GM18951 (cell line): ENCODE data around the gene EMX2.

Source experiments
- POLR2A ChIP-seq: IDR thresholded peaks from 4 replicates; pipeline ENCODE4 v1.6.1; 2011; ENCODE audit warnings: mild to moderate bottlenecking; ENCODE audit not compliant: insufficient read length, insufficient read depth; ENCODE audit errors: extremely low read depth
- in situ Hi-C: fragments of 300-500 bp; cut with MboI; formaldehyde crosslinking; loops from one replicate; pipeline ENCODE4 v1.12.0; 2022; ENCODE audit warnings: low sequenced_read_pairs, mixed read lengths, inconsistent platforms; ENCODE audit not compliant: unreplicated experiment

Gene EMX2

DNA sequence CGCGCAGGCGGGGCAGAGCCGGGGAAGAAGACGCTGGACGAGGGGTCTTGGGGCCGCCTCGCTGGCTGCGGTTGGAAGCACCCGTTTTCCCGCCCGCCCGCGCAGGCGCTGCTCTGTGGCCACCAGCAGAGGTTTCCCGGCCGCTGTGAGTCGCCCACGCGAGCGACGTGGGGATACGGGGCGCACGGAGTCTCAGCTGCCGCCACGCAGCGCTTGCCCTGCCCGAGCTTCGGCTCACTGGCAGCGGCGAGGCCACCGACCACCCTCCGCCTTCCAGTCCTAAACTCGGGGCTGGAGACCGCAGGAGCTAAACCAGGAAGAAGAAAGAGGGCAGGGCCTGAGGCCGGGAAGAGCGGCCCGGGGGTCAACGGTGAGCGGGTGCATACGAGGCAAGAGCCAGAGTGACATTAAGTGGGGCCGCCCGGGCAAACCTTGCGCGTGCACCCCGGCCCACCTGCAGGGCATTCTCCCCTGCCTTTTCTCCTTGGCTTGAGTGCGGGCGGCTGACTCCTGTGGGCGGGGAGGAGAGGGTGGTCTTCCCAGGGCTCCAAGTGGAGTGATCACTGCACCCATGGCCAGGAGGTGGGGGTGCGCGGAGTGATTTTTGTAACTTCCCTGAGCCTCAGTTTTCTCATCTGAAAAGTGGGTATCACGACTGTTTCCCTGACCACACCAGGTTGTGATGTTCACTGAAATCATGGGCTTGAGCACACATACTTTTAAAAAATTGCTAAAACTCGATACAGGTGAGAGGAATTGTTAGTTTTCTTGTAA lies 7.1 kb upstream of the EMX2 start:
- TF ChIP-seq POLR2A = no peak
- in situ Hi-C loops = loop anchor here (25.0 kb wide), 1 partner anchor 702 kb away; no protein-coding TSS in a partner anchor

GRCh38 chr10:117536072-117536865 lies 6.3 kb upstream of the EMX2 start:
- no peak for TF ChIP-seq POLR2A
- in situ Hi-C loops = loop anchor here (25.0 kb wide), 1 partner anchor 701 kb away; no protein-coding TSS in a partner anchor

- no peak for TF ChIP-seq POLR2A
- in situ Hi-C loops = loop anchor here (25.0 kb wide), 1 partner anchor 700 kb away; no protein-coding TSS in a partner anchor
These were observed 5.6 kb upstream of the EMX2 start for GRCh38 chr10:117536866-117537435.

DNA sequence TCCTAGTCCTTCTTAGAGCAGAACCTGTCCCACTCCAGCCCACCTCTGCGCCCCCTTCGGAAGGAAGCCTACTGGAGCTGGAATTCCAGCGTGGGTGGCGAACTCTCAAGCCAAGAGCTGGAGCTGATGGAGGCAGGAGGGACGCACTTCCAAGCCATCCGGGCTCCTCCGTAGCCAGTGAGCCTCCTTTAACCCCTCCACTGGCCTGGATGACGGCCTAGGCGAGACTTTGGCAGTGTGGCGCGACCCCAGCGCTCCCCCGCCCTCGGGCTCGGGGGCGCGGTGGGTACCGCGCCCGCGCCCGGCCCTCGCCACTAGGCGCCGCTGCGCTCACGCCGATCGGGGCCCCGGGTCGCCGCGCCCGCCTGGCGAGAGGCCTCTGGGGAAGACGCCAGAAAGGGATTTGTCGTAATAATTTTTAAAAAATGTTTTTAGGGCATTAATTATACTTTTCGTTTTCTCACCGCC lies 5.1 kb upstream of the EMX2 start:
- no peak for TF ChIP-seq POLR2A
- in situ Hi-C loops = loop anchor here (25.0 kb wide), 1 partner anchor 700 kb away; no protein-coding TSS in a partner anchor

DNA sequence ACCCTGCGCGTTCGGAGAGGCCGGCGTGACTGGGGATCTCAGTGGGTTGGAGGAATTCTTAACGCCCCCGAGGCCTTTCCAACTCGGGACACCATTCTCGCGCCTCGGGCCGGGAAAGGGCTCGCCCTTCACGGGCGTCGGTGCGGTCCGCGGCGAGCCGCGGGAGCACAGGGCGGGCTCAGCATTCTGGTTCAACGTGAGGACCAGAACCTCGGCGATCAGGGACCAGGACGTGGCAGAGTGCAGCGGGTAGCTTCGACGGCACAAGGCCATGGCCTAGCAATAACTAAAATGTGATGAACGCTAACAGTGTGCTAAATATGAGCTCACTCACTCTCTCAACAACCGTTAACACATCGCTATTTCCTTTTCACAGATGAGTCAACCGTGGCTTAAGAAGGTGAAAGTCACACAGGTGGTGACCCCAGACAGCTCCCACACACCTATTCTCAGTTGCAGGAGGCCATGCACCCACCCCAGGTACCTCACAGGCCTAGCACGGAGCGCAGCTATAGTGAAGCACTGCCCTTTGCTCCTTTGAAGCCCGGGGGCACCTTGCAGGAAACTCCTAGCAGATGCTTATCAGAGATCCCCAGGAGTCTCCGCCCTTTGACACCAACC lies 4.5 kb upstream of the EMX2 start:
- in situ Hi-C loops = loop anchor here (25.0 kb wide), 1 partner anchor 699 kb away; no protein-coding TSS in a partner anchor
- TF ChIP-seq POLR2A = no peak

DNA sequence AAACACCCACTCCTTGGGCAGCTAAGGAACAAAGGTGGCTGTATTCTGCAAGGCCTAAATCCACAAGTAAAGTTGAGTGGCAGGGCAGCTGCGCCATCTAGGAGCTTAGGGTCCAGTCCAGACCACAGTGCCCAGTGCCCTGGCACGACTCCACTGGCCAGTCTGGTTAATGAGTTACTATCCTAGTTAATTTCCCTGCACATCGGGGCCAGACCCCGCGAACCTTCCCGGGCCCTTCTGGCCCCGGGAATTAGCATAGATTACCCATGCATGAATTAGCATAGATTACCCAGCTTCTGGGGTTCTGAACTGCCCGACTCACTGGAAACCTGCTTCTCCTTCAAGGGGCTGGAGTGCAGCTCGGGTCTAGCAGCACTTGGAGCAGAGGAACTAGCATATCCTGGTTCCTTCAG lies 3.2 kb upstream of the EMX2 start:
- in situ Hi-C loops = loop anchor here (25.0 kb wide), 1 partner anchor 698 kb away; no protein-coding TSS in a partner anchor
- TF ChIP-seq POLR2A = no peak

DNA sequence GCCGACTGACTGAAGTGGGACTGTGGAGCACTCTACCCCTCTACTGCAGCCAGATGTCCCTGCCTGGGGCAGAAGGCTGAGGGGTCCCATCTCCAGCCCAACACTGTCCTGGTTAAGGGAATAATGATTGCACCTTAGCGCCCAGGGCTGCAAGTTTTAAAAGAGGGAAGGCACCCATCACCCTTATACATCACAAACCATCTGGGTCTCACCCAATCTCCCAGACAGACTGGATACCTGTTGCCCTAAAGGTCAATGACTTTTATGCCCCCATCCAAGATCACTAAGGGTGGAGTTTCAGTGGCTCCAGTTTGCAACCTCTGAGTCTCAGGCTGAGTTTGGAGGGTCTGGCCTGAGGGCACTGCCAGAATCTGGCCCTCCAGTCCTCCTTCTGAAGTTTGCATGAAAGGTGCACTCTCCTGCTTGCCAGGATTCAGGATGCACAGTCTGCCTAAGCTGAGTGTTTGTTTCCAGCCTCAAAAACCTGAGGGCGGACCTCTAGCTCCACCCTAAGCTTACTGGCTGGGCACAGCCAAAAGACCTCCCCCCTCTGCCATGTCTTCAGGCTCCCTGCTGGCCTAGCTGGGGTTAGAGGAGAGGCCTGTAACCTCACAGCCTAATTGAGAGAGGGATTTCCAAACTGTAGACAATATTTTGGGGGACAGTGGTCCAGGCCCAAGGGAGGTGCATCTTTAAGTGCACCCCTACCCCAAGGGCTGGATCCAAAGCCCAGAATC lies 2.5 kb upstream of the EMX2 start:
- no peak for TF ChIP-seq POLR2A
- in situ Hi-C loops = loop anchor here (25.0 kb wide), 1 partner anchor 697 kb away; no protein-coding TSS in a partner anchor

DNA sequence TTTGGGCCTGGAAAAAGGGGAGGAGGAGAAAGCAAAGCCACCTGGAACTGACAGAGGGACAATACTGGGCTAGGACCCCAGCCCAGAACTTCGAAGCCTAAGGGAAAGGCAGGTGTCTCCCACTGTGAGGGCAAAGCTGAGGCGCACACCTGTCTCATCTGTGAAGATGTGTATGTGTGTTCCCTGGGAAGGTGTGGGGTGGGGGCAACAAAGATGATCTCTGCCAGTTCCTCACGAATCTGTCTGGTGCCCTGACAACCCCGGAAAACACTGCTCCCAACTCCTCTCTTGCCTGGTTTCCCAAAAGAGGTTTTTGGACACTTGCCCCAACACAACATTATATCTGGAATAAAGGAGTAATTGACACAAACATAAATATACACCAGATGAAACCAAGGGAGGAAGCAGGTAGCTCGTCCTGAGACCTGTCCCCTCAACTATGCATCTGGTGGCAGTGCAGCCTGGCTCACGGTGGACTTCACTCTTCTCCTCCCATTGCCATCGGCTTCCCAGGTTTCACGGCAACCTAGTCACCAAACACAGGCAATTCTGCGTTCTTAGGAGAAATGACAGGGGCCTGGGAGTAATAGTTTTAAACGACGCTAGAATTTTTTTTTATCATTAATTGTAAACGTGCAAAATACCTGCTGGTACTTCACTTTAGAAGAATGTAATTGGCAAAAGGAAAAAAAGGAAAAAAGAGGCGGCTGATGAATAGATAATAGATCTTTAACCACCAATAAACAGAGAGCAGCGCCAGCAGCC lies 1.7 kb upstream of the EMX2 start:
- in situ Hi-C loops = loop anchor here (25.0 kb wide), 1 partner anchor 696 kb away; no protein-coding TSS in a partner anchor
- TF ChIP-seq POLR2A = no peak

DNA sequence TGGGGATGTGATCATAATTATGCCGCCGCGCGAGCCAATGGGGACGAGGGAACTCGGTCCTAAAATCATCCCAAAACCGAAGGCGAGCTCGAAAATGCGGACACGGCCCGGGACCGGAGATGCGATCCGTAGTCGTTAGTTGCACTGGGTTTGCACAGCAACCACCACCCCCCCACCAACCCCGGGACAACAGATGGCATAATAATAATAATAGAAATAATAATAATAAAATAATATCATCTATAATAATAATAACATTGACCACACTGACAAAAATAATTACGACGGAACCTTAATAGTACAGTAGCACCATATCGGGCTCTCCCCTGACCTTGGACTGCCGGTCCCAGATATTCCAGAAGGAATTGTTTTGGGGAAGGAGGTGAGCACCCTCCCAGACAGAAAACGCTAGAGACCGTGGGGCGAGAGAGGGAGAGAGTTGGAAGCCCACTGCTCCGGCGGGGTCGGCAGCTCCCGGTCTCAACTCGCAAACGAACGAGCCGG lies 1.1 kb upstream of the EMX2 start:
- no peak for TF ChIP-seq POLR2A
- in situ Hi-C loops = loop anchor here (25.0 kb wide), 1 partner anchor 696 kb away; no protein-coding TSS in a partner anchor

GRCh38 chr10:117541909-117542705 lies 439 bp upstream of the EMX2 start:
- in situ Hi-C loops = loop anchor here (25.0 kb wide), 1 partner anchor 695 kb away; no protein-coding TSS in a partner anchor

GRCh38 chr10:117543225-117544003 lies 868 bp downstream of the EMX2 start:
- TF ChIP-seq POLR2A = no peak
- in situ Hi-C loops = loop anchor here (25.0 kb wide), 1 partner anchor 694 kb away; no protein-coding TSS in a partner anchor

More at GRCh38 chr10:117541909-117542705, 439 bp upstream of the EMX2 start:
- TF ChIP-seq POLR2A = no peak
